Tibial nerve (tissue), 4 donors: Measurements from ENCODE around the gene GNAT1. TPM values are rescaled to one million over a fixed set of nuclear protein-coding genes. Genes with fewer than 3 reads are reported as not detected.

Experiments used
- DNase-seq, 2 donors: peaks; one replicate each; pipeline ENCODE4 v3.0.0-alpha.2; 2019; ENCODE audit warnings: low spot score in 2 of 2
- H3K27ac ChIP-seq, 4 donors: fragments of 200-600 bp; sonication (generic) in 3 of 4; one replicate each; pipeline ENCODE4 v1.5.1; 2017 to 2019; ENCODE audit warnings: mild to moderate bottlenecking in 1 of 4
- H3K27me3 ChIP-seq, 2 donors: fragments of 200-600 bp; sonication (generic) in 1 of 2; one replicate each; pipeline versions ENCODE4 v1.5.1 to v1.6.0; 2017 to 2019
- H3K36me3 ChIP-seq, 3 donors: fragments of 200-600 bp; sonication (generic); one replicate each; pipeline ENCODE4 v1.5.1; 2018 to 2019
- H3K4me1 ChIP-seq, 4 donors: fragments of 200-600 bp; sonication (generic) in 3 of 4; one replicate each; pipeline ENCODE4 v1.5.1; 2017 to 2019
- H3K4me3 ChIP-seq, 4 donors: fragments of 200-600 bp; sonication (generic) in 3 of 4; one replicate each; pipeline ENCODE4 v1.5.1; 2017 to 2019; ENCODE audit warnings: mild to moderate bottlenecking in 1 of 4, moderate library complexity in 1 of 4
- H3K9me3 ChIP-seq, 4 donors: fragments of 200-600 bp; sonication (generic) in 3 of 4; one replicate each; pipeline ENCODE4 v1.5.1; 2017 to 2019
- CTCF ChIP-seq, 5 experiments: fragments of 200-600 bp in 3 of 5; fragments of 450-650 bp in 2 of 5; sonication (generic) in 3 of 5; IDR thresholded peaks; one replicate each; pipeline ENCODE4 v1.5.1; 2016 to 2019; ENCODE audit warnings: antibody characterized with exemption in 5 of 5, mild to moderate bottlenecking in 3 of 5, moderate library complexity in 2 of 5
- EP300 ChIP-seq, 2 donors: sonication (generic); formaldehyde crosslinking; IDR thresholded peaks; one replicate each; pipeline ENCODE4 v1.6.1; 2017; ENCODE audit warnings: antibody characterized with exemption in 2 of 2, mild to moderate bottlenecking in 1 of 2
- POLR2A ChIP-seq, 2 donors: fragments of 450-650 bp; IDR thresholded peaks; one replicate each; pipeline ENCODE4 v1.6.1; 2017; ENCODE audit warnings: antibody characterized with exemption in 2 of 2, mild to moderate bottlenecking in 2 of 2, moderate library complexity in 2 of 2
- WGBS, 2 donors: methylation state at CpG; one replicate each; pipeline ENCODE4 v1.1.5; 2018; 5-methylcytosine and 5-hydroxymethylcytosine counted together
- total RNA-seq, 4 donors: library from RNA; depleted of rRNA; stranded (reverse); fragments of >200 nt; gene quantifications; one replicate each; pipeline ENCODE4 v1.1.0, GENCODE V29; 2016

GNAT1 gene
- total RNA-seq, 4 donors from 2014 or later, result not detected

GRCh38 chr3:50165910-50166538 is 25.4 kb upstream of the GNAT1 start:
- WGBS, 2 donors, result 16 to 18% methylated on average over 13 to 15 of the region's 15 CpGs
- H3K4me1 ChIP-seq, result peaks cover 0 to 85% (median 50%) of the 10 kb centered on the region in 4 donors
- peak overlapping the region; percentile 33 to 83 (median 66) for H3K27ac ChIP-seq
- no peaks in the 10 kb centered on the region for H3K27me3 ChIP-seq
- no peak overlapping the region for H3K4me3 ChIP-seq
- H3K36me3 ChIP-seq, result no peaks in the 10 kb centered on the region
- no peak for TF ChIP-seq POLR2A (IDR thresholded peaks at IDR 0.05)
- no peak for TF ChIP-seq EP300 (IDR thresholded peaks at IDR 0.05)
- no peak for TF ChIP-seq CTCF (IDR thresholded peaks at IDR 0.05)
- no peaks in the 10 kb centered on the region for H3K9me3 ChIP-seq
- peak in 1 of 2 donors; percentile 17 for DNase-seq

GRCh38 chr3:50166620-50167019 is 24.8 kb upstream of the GNAT1 start:
- WGBS, 2 donors, result 25 to 43% methylated on average over 6 of the region's 6 CpGs
- H3K4me1 ChIP-seq, result peaks cover 0 to 79% (median 49%) of the 10 kb centered on the region in 4 donors
- TF ChIP-seq EP300 (IDR thresholded peaks at IDR 0.05), result no peak
- TF ChIP-seq POLR2A (IDR thresholded peaks at IDR 0.05), result no peak
- TF ChIP-seq CTCF (IDR thresholded peaks at IDR 0.05), result no peak
- no peaks in the 10 kb centered on the region for H3K27me3 ChIP-seq
- H3K27ac ChIP-seq, result peak overlapping the region in 3 of 4 donors; percentile 63 to 83 (median 69)
- DNase-seq, result no peak
- H3K36me3 ChIP-seq, result no peaks in the 10 kb centered on the region
- H3K4me3 ChIP-seq, result no peak overlapping the region
- H3K9me3 ChIP-seq, result no peaks in the 10 kb centered on the region

GRCh38 chr3:50167069-50167840 is 24.2 kb upstream of the GNAT1 start:
- no peak for TF ChIP-seq CTCF (IDR thresholded peaks at IDR 0.05)
- TF ChIP-seq EP300 (IDR thresholded peaks at IDR 0.05), result no peak
- no peak for TF ChIP-seq POLR2A (IDR thresholded peaks at IDR 0.05)

GRCh38 chr3:50167841-50168209 is 23.6 kb upstream of the GNAT1 start:
- Histone ChIP-seq H3K9me3 (no peaks in the 10 kb centered on the region), H3K4me1 (peaks cover 0 to 72% (median 46%) of the 10 kb centered on the region in 4 donors), H3K27me3 (no peaks in the 10 kb centered on the region), H3K4me3 (no peak overlapping the region), H3K27ac (peak overlapping the region in 3 of 4 donors; percentile 26 to 83 (median 63)), H3K36me3 (no peaks in the 10 kb centered on the region)
- WGBS, 2 donors, result 87 to 88% methylated on average over 7 of the region's 7 CpGs
- no peak for DNase-seq
- TF ChIP-seq EP300 (IDR thresholded peaks at IDR 0.05) (no peak), POLR2A (IDR thresholded peaks at IDR 0.05) (no peak), CTCF (IDR thresholded peaks at IDR 0.05) (no peak)

More at GRCh38 chr3:50167069-50167840, 24.2 kb upstream of the GNAT1 start:
- Histone ChIP-seq H3K27me3 (no peaks in the 10 kb centered on the region), H3K4me1 (peaks cover 0 to 75% (median 48%) of the 10 kb centered on the region in 4 donors), H3K9me3 (no peaks in the 10 kb centered on the region), H3K27ac (peak overlapping the region; percentile 11 to 83 (median 44)), H3K36me3 (no peaks in the 10 kb centered on the region), H3K4me3 (no peak overlapping the region)
- no peak for DNase-seq
- 64 to 68% methylated on average over 7 to 12 of the region's 16 CpGs for WGBS, 2 donors

GRCh38 chr3:50168388-50168787 is 23.0 kb upstream of the GNAT1 start:
- no peak for DNase-seq
- Histone ChIP-seq H3K4me1 (peaks cover 0 to 66% (median 46%) of the 10 kb centered on the region in 4 donors), H3K27ac (peak overlapping the region in 1 of 4 donors; percentile 83), H3K4me3 (no peak overlapping the region), H3K27me3 (no peaks in the 10 kb centered on the region), H3K36me3 (no peaks in the 10 kb centered on the region), H3K9me3 (no peaks in the 10 kb centered on the region)
- TF ChIP-seq EP300 (IDR thresholded peaks at IDR 0.05) (peak in 1 of 2 donors; percentile 11), POLR2A (IDR thresholded peaks at IDR 0.05) (no peak)
- WGBS, 2 donors, result 52 to 73% methylated on average over 5 to 8 of the region's 9 CpGs
